Epithelial cell of esophagus (primary cell): Measurements from ENCODE around the gene ETNK2.
A peak's percentile ranks its signal among the peaks of the same experiment; 100 is the strongest.

Source experiments
- DNase-seq: peaks from one replicate; pipeline ENCODE4 v3.0.0; 2010; ENCODE audit warnings: low read depth
- H3K4me3 ChIP-seq: 2 replicates; pipeline ENCODE4 v1.5.1; 2011; ENCODE audit warnings: mild to moderate bottlenecking, low read length, control low read depth
- CTCF ChIP-seq: IDR thresholded peaks from 2 replicates; pipeline ENCODE4 v1.5.1; 2011; ENCODE audit warnings: low read depth, mild to moderate bottlenecking, low read length, control low read depth, inconsistent platforms; ENCODE audit not compliant: insufficient read depth; ENCODE audit errors: missing control alignments

Gene ETNK2

GRCh38 chr1:204114606-204115005 is 37.2 kb downstream of the ETNK2 start:
- no peak overlapping the region for H3K4me3 ChIP-seq
- DNase-seq, result no peak
- no peak for TF ChIP-seq CTCF

DNA sequence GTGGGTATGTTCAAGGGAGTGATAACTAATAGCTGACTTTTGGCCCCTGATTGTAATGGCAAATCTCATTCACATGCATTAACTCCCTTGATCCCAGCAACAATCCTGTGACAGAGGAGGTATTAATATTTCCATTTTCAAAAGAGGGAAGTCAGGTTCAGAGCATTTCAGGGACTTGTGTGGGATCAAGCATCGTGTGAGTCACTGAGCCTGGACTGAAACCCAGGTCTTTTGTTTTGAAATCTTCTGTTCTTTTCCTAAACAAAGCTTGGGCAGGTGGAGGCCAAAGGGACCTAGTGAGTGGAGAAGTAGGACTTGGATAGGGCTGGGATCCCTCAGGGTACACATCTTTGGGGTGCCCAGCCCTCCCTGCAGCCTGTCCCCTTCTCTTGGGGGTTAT is 37.9 kb downstream of the ETNK2 start:
- no peak overlapping the region for H3K4me3 ChIP-seq
- TF ChIP-seq CTCF, result no peak
- peak; percentile 41 for DNase-seq

DNA sequence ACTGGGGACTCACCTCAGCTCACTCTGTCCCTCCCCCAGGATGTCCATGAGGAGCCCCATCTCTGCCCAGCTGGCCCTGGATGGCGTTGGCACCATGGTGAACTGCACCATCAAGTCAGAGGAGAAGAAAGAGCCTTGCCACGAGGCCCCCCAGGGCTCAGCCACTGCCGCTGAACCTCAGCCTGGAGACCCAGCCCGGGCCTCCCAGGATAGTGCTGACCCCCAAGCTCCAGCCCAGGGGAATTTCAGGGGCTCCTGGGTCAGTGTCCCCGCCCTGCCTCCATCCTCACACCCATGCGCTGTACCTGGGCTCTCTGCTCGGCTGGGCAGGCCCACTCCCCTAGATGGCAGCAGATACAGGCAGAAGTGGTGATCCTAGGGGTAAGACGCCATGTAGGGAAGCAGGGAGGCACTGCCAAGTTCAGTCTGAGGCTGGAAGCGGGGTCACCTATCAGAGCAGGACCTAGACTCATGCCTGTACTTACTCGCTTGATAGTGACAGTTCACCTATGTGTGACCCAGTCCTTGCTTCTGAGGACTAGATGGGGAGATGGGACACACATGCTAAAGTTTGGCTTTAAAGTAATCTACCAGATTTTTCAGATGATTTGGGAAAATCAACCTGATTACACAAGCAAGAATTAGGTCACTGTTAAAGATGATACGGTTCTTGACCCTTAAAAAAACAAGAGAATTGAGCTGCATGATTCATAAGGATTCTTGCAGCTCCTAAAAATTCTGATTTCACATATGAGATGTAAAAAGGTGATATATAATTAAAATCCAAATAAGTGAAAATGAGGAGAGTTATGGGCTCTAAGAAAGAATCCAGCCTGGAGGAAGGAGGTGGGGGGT is 38.7 kb downstream of the ETNK2 start:
- TF ChIP-seq CTCF, result no peak
- H3K4me3 ChIP-seq, result no peak overlapping the region
- DNase-seq, result no peak

GRCh38 chr1:204110894-204111633 is 40.8 kb downstream of the ETNK2 start:
- H3K4me3 ChIP-seq, result no peak overlapping the region
- TF ChIP-seq CTCF, result no peak
- no peak for DNase-seq

- no peak for DNase-seq
- no peak for TF ChIP-seq CTCF
- no peak overlapping the region for H3K4me3 ChIP-seq
Observed at GRCh38 chr1:204108312-204109141, 43.3 kb downstream of the ETNK2 start.

- TF ChIP-seq CTCF, result no peak
Observed at GRCh38 chr1:204107892-204108291, 44.0 kb downstream of the ETNK2 start.

More at GRCh38 chr1:204107892-204108291, 44.0 kb downstream of the ETNK2 start:
- DNase-seq, result no peak
- no peak overlapping the region for H3K4me3 ChIP-seq
